Upper lobe of left lung (tissue), 4 donors: ENCODE measurements around the gene ZMYM3.

Source experiments
- EP300 ChIP-seq, 4 donors: sonication (generic); formaldehyde crosslinking; IDR thresholded peaks; one replicate each; pipeline ENCODE4 v1.5.1; 2017; ENCODE audit warnings: antibody characterized with exemption in 4 of 4, control low read depth in 2 of 4
- POLR2A ChIP-seq, 4 donors: fragments of 450-650 bp; IDR thresholded peaks; one replicate each; pipeline ENCODE4 v1.5.1; 2016 to 2017; ENCODE audit warnings: antibody characterized with exemption in 4 of 4, mild to moderate bottlenecking in 2 of 4
- POLR2AphosphoS5 ChIP-seq, 2 donors: sonication (generic); formaldehyde crosslinking; IDR thresholded peaks; one replicate each; pipeline ENCODE4 v1.5.1; 2017; ENCODE audit warnings: antibody characterized with exemption in 2 of 2
- TF ChIP-seq, protein P1 (sequence below), 6 experiments: fragments of 450-650 bp in 4 of 6; fragments of 200-600 bp in 2 of 6; sonication (generic) in 2 of 6; IDR thresholded peaks; one replicate each; pipeline ENCODE4 v1.5.1; 2016 to 2019; ENCODE audit warnings: antibody characterized with exemption in 6 of 6

DNA sequence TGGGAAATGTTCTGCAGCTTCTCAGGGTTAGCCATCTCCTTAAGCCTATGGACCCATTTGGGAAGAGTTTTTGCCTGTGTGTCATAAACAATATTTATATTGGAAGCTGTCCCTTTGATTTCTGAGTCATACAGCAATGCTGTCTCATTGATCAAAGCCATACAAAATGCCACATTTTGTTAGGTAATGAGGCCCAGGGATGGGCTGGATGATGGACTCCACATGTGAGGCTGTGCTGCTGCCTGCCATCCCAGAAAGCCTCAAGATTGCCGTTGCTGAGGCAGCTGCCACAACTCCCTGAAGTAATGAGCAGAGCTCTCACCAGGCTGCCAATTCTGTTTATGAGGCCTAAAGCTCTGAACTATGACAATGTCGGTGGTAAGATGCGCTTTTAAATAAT, 43.1 kb downstream of the ZMYM3 start:
- TF ChIP-seq POLR2AphosphoS5 (IDR thresholded peaks at IDR 0.05): no peak
- TF ChIP-seq, protein P1, sequence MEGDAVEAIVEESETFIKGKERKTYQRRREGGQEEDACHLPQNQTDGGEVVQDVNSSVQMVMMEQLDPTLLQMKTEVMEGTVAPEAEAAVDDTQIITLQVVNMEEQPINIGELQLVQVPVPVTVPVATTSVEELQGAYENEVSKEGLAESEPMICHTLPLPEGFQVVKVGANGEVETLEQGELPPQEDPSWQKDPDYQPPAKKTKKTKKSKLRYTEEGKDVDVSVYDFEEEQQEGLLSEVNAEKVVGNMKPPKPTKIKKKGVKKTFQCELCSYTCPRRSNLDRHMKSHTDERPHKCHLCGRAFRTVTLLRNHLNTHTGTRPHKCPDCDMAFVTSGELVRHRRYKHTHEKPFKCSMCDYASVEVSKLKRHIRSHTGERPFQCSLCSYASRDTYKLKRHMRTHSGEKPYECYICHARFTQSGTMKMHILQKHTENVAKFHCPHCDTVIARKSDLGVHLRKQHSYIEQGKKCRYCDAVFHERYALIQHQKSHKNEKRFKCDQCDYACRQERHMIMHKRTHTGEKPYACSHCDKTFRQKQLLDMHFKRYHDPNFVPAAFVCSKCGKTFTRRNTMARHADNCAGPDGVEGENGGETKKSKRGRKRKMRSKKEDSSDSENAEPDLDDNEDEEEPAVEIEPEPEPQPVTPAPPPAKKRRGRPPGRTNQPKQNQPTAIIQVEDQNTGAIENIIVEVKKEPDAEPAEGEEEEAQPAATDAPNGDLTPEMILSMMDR (IDR thresholded peaks at IDR 0.05): no peak
- no peak for TF ChIP-seq POLR2A (IDR thresholded peaks at IDR 0.05)
- no peak for TF ChIP-seq EP300 (IDR thresholded peaks at IDR 0.05)
